ENCODE measurements around the gene RECK. TPM values are rescaled to one million over a fixed set of nuclear protein-coding genes. Genes with fewer than 3 reads are reported as not detected.

Gene RECK
- total RNA-seq, 3 donors from 2014 or later, result 12.7 to 25.6 (median 17.7) TPM

DNA sequence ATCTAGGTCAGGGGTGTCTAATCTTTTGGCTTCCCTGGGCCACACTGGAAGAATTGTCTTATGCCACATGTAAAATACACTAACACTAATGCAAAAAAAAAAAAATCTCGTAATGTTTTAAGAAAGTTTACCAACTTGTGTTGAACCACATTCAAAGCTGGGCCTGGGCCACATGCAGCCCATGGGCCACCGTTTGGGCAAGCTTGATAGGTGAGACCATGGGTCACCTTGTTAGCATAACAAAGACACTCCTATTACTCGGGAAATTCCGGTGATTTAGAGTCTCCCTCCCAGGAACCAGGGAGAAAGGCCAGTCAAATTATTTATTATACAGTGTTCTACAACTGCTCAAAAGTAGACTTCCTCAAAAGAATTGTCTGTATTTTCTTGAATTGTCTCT is 12.7 kb downstream of the RECK start:
- H3K27me3 ChIP-seq, result no peaks in the 10 kb centered on the region
- TF ChIP-seq, protein P1, sequence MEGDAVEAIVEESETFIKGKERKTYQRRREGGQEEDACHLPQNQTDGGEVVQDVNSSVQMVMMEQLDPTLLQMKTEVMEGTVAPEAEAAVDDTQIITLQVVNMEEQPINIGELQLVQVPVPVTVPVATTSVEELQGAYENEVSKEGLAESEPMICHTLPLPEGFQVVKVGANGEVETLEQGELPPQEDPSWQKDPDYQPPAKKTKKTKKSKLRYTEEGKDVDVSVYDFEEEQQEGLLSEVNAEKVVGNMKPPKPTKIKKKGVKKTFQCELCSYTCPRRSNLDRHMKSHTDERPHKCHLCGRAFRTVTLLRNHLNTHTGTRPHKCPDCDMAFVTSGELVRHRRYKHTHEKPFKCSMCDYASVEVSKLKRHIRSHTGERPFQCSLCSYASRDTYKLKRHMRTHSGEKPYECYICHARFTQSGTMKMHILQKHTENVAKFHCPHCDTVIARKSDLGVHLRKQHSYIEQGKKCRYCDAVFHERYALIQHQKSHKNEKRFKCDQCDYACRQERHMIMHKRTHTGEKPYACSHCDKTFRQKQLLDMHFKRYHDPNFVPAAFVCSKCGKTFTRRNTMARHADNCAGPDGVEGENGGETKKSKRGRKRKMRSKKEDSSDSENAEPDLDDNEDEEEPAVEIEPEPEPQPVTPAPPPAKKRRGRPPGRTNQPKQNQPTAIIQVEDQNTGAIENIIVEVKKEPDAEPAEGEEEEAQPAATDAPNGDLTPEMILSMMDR (IDR thresholded peaks at IDR 0.05), result no peak
- no peak for TF ChIP-seq POLR2AphosphoS5 (IDR thresholded peaks at IDR 0.05)
- TF ChIP-seq POLR2A (IDR thresholded peaks at IDR 0.05), result no peak
- no peak overlapping the region for H3K4me3 ChIP-seq
- intact Hi-C loops (cut with DNase I; ENCODE audit: low total_unique reads), result no loop called here
- H3K27ac ChIP-seq, result no peak overlapping the region
- DNase-seq (ENCODE audit: low spot score in 2 of 2), result no peak
- H3K36me3 ChIP-seq, result no peaks in the 10 kb centered on the region
- H3K4me1 ChIP-seq, result no peaks in the 10 kb centered on the region
- H3K9me3 ChIP-seq, result no peaks in the 10 kb centered on the region

DNA sequence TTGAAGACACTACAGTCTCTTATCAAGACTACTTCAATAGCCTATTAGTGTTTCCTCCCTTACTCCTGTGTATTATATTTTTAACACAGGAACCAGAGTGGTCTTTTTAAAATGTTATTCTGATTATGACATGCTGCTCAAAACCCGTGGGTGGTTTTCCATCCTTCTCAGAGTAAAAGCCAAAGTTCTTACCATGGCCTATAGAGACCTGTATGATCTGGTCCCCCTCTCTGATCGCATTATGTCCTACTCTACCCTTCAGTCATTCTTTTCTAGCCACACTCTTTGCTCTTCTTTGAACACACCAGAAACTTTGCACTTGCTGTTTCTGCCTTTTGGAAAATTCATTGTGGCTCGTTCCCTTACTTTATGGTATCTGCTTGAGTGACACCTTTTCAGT is 13.8 kb downstream of the RECK start:
- H3K27me3 ChIP-seq, result no peaks in the 10 kb centered on the region
- H3K27ac ChIP-seq, result no peak overlapping the region
- intact Hi-C loops (cut with DNase I; ENCODE audit: low total_unique reads), result no loop called here
- H3K4me1 ChIP-seq, result no peaks in the 10 kb centered on the region
- no peak for TF ChIP-seq POLR2A (IDR thresholded peaks at IDR 0.05)
- TF ChIP-seq, protein P1 (IDR thresholded peaks at IDR 0.05), result no peak
- no peak for TF ChIP-seq POLR2AphosphoS5 (IDR thresholded peaks at IDR 0.05)
- no peak overlapping the region for H3K4me3 ChIP-seq
- no peak for DNase-seq (ENCODE audit: low spot score in 2 of 2)
- no peaks in the 10 kb centered on the region for H3K9me3 ChIP-seq
- H3K36me3 ChIP-seq, result no peaks in the 10 kb centered on the region

DNA sequence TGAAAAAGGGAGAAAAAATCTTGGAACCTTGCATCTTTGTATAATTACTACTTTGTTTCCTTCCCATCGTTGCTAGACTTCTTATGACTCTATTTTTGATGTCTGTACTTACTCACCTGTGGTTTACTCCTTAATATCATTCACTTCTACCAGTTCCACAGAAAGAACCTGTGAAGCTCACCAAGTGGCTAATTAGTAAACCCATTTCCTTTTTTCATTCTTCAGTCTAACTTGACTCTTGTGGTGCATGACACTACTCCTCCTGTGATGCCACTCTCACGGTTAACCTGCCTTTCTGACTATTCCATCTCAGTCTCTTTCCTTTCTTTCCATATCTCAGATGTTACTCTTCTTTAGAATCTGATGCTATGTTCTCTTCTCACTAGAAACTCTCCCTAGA is 14.6 kb downstream of the RECK start:
- TF ChIP-seq, protein P1 (IDR thresholded peaks at IDR 0.05), result no peak
- no peak for TF ChIP-seq POLR2A (IDR thresholded peaks at IDR 0.05)
- Histone ChIP-seq H3K9me3 (no peaks in the 10 kb centered on the region), H3K27ac (no peak overlapping the region), H3K4me3 (no peak overlapping the region), H3K4me1 (no peaks in the 10 kb centered on the region), H3K36me3 (no peaks in the 10 kb centered on the region), H3K27me3 (no peaks in the 10 kb centered on the region)
- intact Hi-C loops (cut with DNase I; ENCODE audit: low total_unique reads), result no loop called here
- DNase-seq (ENCODE audit: low spot score in 2 of 2), result no peak

DNA sequence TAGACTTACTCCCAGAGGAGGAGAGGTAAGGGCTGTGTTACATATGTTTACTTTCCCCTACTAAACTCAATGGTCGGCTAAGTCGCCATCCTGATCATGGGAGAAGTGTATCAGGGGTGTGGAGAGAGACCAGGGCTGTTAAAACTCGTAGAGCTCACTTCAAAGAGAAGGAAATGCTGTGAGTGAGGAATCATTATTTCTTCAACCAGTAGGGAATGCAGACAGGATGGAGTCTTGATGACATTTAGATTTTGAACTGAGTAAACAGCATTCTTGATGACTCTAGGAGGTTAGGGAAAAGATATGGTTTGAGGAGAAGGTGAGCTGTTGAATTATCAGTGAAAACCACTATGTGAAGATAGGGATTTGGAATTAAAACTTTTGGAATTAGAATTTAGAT is 17.3 kb downstream of the RECK start:
- H3K27ac ChIP-seq, result no peak overlapping the region
- H3K4me3 ChIP-seq, result no peak overlapping the region
- intact Hi-C loops (cut with DNase I; ENCODE audit: low total_unique reads), result no loop called here
- H3K4me1 ChIP-seq, result no peaks in the 10 kb centered on the region
- H3K27me3 ChIP-seq, result no peaks in the 10 kb centered on the region
- no peak for DNase-seq (ENCODE audit: low spot score in 2 of 2)
- TF ChIP-seq, protein P1 (IDR thresholded peaks at IDR 0.05), result no peak
- TF ChIP-seq POLR2AphosphoS5 (IDR thresholded peaks at IDR 0.05) (no peak), POLR2A (IDR thresholded peaks at IDR 0.05) (no peak)
- H3K9me3 ChIP-seq, result no peaks in the 10 kb centered on the region
- no peaks in the 10 kb centered on the region for H3K36me3 ChIP-seq

DNA sequence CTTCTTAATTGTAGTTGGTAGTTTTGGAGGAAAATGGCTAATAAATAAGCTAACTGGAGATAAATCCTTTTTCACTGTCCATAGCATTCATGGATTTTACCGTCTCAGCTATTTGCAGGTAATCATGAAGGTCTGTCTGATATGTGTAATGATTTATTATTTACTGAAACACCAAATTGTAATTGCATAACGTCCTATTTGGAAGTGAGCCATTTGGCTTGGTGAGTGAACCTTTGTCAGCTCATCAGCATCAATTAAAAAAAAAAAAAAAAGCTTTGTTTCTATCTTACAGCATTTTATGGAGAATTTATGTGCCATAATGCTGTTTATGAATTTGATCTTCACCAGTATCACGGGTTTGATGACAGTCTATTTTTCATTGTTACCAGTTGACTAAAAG is 20.2 kb downstream of the RECK start:
- H3K4me3 ChIP-seq, result no peak overlapping the region
- H3K27ac ChIP-seq, result no peak overlapping the region
- DNase-seq (ENCODE audit: low spot score in 2 of 2), result no peak
- no peaks in the 10 kb centered on the region for H3K27me3 ChIP-seq
- TF ChIP-seq POLR2A (IDR thresholded peaks at IDR 0.05), result no peak
- no peak for TF ChIP-seq POLR2AphosphoS5 (IDR thresholded peaks at IDR 0.05)
- TF ChIP-seq, protein P1 (IDR thresholded peaks at IDR 0.05), result no peak
- no peaks in the 10 kb centered on the region for H3K36me3 ChIP-seq
- no peaks in the 10 kb centered on the region for H3K9me3 ChIP-seq
- H3K4me1 ChIP-seq, result no peaks in the 10 kb centered on the region
- intact Hi-C loops (cut with DNase I; ENCODE audit: low total_unique reads), result no loop called here

Data from breast epithelium (tissue), 4 donors.